ENCODE data around the gene DROSHA.
"Not testable (repeated sequence)": the region's sequence is repeated elsewhere in the genome, so short reads cannot be mapped to it uniquely, and the experiment has no call there.

DROSHA gene

DNA sequence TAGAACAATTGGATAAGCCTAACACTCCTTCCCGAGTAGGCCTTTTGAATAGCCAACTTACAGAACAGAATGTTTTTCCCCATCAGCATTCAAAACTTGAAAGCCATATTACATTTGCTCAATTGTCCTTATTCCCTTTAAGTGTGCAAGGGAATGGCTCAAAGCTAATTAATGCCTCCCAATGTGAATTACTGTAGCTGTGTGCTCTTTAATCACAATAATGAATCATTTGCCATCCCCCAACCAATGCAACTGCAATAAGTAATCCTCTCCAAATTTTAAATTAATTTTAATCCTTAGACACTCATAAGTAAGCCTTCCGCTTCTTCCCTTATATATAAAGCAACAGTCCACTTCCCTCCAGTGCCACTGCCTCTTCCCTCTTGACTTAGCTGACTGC lies 115.9 kb downstream of the DROSHA start:
- DNase-seq (ENCODE audit: low read depth) = no peak

GRCh38 chr5:31415009-31415923 lies 116.6 kb downstream of the DROSHA start:
- no peak for DNase-seq (ENCODE audit: low read depth)

DNA sequence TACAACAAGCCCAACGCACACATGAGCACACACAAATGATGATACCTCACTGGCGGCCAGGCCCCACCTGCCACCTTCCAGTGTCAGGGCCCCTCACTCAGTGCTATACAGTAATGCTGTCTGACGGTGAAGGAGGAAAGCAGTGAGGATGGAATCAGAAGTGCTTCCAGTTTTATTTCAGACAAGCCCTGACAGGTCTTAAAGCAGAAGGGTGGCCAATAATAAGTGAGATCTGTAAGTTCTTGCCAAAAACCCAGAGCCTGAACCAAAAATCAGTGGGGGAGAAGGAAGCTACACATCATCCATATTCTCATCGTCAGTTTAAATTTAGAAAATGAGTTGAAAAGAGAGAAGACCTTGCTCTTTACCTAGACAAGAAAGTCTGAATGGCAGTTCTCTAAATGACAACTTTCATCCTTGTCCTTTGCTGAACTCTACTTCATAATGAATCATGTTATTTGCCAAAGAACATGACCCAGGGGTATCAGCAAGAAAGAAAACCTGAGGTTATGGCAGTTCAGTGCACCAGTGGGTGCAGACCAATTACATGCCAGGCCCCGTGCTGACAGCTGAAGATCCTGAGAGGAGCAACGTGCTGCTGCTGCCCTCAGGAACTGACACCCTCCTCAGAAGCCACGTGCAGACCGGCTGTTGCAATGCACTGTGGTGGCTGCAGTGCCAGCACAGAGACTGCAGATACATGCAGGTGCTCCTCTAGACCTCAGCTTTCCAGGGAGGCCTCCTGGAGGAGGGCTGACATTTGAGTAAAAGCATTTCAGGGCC lies 118.7 kb downstream of the DROSHA start:
- DNase-seq (ENCODE audit: low read depth) = no peak

DNA sequence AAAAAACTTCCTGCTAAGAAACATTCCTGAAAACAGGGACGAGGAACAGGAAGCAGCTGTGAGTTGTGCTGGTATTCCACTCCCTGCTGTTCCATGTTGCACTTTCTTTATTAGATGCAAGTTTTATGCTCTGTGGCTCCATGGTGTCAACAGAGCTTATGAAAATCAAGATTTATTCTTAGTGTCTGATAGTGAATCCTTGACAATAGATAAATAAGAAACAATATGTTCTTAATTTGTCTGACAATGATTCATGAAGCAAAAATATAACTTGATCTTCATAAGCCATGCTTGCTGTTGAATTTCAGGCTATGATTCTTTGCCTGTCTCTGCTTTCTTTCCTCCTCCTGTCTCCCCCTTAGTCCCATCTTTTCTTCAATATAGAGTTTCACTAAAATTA lies 119.6 kb downstream of the DROSHA start:
- DNase-seq (ENCODE audit: low read depth) = no peak

DNA sequence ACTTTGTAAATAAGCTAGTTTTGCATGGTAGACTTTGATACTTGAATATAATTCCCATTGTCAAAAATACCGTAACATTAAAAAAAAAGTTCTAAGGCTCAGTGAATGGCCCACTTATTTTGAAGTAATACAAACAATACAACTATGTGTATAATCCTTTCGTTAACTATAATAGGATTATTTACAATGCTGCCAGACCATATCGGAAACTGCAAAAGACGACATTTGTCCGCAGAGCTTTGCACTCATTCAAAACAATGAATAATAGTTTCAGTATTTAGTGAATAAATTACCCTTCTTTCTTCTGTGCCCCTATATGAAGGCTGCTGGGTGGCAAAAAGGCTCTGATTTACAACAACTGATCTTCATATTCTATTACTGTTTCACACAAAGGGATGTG lies 121.8 kb downstream of the DROSHA start:
- no peak for DNase-seq (ENCODE audit: low read depth)

- no peak for DNase-seq (ENCODE audit: low read depth)
Measured at GRCh38 chr5:31408814-31409213, 123.1 kb downstream of the DROSHA start.

DNA sequence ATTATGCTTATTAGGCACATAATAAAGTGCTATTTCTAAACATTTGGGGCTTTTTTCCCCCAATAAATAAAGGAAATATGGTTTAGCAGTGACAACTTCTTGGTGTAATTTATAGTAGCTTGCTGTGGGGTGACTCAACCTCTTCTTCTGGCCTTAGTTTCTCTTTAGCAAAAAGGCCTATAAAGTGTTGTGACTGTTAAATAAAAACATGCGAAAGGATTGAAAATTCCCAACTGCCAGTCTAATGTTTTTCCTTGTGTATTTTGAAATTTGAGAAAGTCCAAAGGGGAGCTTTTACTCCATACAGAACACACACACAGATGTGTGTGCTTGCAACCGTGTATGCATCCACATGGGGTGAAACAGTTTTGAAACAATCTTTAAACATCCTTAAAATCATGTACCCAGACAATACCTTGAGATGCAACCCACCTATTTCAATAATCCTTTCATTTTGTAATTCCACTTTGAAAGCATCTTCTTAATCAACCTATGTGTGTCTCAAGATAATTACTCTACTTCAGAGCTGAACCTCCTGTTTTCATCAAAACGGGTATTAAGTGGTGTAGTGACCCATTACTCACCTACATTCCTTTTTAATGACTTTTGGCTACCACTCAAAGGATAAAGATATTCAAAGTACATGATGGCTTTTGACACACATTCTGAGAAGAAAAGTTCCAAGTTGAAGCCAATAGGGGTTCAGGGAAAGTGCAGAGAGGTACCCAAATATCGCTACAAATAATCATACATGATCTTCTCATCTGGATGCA lies 123.8 kb downstream of the DROSHA start:
- no peak for DNase-seq (ENCODE audit: low read depth)

DNA sequence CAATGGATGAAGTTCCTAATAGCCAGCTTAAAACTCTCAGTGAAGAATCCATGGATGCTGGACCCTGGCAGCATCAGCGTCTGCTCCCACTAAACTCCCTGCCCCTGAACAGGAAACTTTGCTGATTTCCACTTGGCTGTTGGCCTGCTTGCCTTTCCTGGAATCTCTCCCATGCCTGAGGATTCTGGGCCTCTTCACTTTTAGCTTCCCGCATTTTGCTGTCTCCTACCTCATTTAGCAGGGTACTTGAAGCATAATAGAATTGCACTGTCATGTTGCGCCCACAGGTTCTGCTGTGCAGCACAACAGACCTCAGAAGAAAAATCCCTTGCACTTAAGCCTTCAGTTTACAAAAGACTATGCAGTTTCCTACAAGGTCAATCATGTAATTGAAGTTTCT lies 127.6 kb downstream of the DROSHA start:
- DNase-seq (ENCODE audit: low read depth) = no peak

GRCh38 chr5:31401691-31402090 lies 130.2 kb downstream of the DROSHA start:
- DNase-seq (ENCODE audit: low read depth) = no peak

DNA sequence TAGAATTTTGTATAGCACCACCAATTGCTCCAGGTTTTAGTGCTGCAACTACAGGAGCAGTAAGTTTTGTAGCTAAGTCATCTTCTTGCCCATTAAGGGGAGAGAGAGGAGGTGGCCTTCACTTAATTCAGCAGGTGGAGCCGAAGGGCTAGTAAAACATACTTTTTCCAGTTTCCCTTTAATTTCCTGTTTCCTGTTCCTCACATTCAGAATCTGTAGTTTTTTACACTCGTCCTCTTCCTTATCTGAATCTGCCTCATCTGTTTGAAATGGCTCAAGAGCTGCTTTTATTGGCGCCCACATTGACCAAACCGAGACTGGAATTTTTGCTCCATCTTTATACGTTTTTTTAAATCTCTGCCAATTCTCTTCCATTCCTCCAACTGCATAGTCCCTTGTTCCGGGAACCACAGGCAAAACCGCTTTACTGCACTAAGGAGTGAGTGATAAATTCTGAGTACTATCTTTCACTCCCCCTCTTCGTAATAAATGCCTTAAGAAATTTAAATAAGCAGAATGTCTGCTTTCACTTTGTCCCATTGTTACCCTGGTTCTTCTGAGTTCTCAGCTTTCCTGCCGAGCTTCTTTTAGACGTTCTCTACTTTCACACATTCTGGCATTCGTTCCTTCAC lies 133.9 kb downstream of the DROSHA start:
- no peak for DNase-seq (ENCODE audit: low read depth)

GRCh38 chr5:31396611-31397295 lies 135.1 kb downstream of the DROSHA start:
- DNase-seq (ENCODE audit: low read depth) = no peak

- not testable (repeated sequence) for DNase-seq (ENCODE audit: low read depth)
Measured at GRCh38 chr5:31395450-31396045, 136.3 kb downstream of the DROSHA start.

- no peak for DNase-seq (ENCODE audit: low read depth)
Measured at GRCh38 chr5:31393126-31393525, 138.8 kb downstream of the DROSHA start.

- DNase-seq (ENCODE audit: low read depth) = no peak
Measured at GRCh38 chr5:31392061-31392460, 139.8 kb downstream of the DROSHA start.

GRCh38 chr5:31390256-31390655 lies 141.6 kb downstream of the DROSHA start:
- DNase-seq (ENCODE audit: low read depth) = no peak

DNA sequence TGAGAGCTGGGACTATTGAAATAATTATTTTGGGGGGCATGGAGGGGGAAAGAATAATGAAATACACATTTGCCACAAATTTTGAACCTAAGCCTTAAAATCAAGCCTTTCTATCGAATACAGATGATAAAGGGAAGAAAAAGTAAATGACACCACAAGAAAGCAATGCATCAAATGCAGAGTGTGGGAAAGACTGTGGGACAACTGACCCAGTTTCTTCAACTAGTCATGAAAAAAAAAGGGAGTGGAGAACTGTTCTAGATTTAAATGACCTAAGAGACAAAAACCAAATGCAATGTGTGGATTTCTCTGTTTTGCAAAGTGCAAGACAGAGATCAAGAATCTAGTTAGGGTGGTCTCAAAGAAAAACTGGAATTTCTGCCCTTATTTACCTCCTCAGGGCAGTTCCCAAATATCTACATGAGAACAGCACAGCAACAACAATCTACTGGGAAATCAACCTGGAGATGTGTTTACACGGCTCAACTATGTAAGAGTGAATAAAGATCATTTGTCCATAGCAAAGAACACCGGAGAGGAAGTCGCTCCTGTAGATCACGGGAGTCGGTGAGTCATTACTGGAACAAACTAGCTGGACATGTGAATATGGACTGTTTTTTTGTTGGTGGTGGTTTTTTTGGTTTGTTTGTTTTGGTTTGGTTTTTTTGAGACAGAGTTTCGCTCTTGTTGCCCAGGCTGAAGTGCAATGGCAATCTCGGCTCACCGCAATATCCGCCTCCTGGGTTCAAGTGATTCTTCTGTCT lies 145.9 kb downstream of the DROSHA start:
- DNase-seq (ENCODE audit: low read depth) = no peak

GRCh38 chr5:31383734-31384133 lies 148.2 kb downstream of the DROSHA start:
- no peak for DNase-seq (ENCODE audit: low read depth)

DNA sequence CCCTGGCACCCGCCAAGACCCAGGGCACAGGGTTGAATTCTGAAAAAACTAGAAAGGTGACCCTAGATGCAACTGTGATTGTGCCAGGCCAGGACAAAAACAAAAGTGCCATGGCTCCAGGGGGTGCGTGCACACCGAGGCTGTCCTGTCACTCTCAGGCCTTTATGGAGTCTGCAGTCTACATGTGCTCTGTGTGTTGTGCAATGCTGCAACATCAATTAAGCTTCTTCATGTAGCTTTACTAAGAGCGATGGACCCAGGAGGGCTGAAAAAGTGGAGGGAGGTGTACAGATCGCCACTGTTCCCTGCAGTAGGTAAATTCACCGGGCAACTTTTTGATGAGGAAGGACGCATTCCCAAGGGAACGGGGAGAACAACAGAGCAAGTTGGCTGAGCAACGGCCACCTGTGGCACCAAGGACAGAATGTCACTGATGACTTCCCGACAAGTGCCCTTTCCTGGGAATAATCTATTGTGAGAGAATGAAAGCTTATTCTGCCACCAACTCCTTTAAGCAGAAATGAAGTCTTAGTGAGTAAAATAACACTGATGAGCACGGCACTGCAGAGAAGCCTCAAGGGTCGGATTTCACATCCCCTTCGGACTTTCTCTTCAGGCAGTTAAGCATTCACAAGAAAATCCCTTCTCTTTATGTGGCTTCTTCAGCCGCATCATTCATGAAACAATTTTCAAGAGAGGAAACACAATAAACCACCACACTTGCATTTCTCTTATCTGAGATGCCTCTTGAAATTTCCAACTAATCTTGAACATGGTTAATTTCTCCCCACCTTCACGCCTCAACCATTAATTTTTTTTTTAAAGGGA lies 149.6 kb downstream of the DROSHA start:
- no peak for DNase-seq (ENCODE audit: low read depth)

- DNase-seq (ENCODE audit: low read depth) = no peak
Measured at GRCh38 chr5:31381299-31381698, 150.6 kb downstream of the DROSHA start.
